HG03103 (cell line): Measurements from ENCODE around the gene ZNF597.

Experiments
- ATAC-seq: cut with Tn5 transposase; IDR thresholded peaks from one replicate; pipeline ENCODE4 v1.9.1; 2021; ENCODE audit warnings: low read depth; ENCODE audit not compliant: unreplicated experiment

ZNF597 gene, protein sequence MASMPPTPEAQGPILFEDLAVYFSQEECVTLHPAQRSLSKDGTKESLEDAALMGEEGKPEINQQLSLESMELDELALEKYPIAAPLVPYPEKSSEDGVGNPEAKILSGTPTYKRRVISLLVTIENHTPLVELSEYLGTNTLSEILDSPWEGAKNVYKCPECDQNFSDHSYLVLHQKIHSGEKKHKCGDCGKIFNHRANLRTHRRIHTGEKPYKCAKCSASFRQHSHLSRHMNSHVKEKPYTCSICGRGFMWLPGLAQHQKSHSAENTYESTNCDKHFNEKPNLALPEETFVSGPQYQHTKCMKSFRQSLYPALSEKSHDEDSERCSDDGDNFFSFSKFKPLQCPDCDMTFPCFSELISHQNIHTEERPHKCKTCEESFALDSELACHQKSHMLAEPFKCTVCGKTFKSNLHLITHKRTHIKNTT

DNA sequence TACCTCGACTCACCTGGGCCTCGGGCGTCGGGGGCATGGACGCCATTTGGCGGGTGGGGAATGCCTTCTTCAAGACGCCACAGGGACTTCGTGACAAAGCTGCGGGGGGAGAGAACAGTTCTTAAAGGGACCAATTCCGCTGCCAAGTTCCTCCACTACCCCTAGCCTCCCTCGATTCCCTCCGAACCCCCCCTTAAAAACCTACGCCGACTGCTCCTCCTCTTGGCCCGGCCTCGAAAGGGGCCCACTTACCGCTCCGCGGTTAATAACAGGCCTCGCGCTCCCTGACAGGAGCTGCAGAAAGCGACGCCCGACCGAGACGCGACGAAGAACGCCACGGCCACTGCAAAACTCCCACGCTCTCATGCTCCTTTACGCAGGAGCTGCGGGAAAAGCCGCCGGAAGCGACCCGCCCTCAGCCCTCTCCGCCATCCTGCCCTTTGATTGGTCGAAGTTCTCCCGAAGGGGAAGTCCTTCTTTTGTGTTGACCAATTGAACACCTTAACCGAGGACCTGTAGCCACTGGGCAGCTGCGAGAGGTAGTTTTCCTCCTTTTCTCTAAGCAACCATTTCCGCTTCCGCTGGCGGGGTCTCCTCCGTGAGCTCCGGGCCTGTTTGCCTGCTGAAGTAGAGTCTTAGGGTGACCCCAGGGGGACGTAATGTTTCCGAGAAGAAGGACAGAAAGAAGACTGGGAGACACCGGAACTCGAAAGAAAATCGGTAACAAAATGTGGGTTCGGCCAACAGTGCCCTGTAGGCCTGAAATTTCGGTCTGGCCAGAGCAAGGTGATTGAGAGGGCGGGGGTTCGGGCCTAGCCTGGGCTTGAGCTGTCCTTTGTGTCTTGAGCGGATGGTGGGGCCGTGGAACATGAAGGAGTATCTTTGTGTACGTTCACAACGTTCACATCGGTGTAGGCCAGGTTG is at the start of gene ZNF597, which contains the start of gene NAA60:
TSS of gene ZNF597 (minus strand) at position 397 of the 924 bp plus-strand sequence. CDS start at position 46, 351 bp downstream.
TSS of gene NAA60 (plus strand) at position 573 of the 924 bp plus-strand sequence. CDS start 32,548 bp downstream, outside the sequence.
- peak; percentile 61 for ATAC-seq

DNA sequence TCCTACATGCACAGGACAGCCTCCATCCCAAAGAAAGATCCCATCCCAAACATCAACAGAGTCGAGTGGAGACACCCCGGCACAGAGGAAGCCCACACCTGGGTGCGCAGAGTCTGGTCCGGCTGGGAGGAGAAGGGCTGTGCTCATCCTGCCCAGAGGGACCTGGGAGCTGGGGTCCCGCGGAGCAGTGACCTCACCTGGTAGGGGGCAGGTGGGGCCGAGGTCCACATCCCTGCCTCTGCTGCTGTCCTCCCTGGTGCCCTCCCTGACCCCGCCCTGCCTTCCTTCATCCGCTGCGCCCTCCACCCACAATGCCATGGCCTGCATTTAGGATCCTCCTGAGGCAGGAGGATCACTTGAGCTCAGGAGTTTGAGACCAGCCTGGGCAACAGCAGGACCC is 49.1 kb upstream of the ZNF597 start:
- no peak for ATAC-seq

DNA sequence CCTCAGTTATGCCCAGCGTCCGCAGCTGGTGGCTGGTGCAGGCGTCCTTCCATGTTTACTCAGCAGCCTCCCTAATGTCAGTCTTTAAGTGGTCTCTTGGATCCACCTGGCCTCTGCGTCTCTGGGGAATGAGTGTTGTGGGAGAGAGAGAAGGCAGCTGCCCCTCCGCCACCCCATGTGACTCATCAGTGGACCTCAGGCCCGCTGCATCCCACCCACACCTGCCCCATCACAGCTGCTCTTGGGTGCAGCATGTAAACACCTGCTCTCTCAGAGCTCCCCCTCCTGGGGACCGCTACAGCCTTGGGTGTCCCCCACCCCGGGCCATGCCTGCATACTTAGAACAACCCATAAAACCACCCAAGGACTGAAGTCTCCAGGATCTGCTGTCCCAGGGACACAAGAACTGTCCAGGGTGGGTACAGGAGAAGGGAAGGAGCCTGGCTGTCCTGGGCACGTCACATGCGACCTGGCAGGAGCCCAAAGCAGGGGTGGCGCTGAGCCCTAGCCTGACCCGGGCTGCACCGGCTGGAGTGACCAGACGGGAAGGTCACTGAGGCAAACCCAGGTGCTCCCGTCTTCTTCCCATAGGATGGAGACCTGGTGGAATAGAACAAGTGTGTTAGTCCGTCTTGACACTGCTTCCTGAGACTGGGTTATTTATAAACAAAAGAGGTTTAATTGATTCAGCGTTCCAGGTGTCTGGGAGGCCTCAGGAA is 47.8 kb upstream of the ZNF597 start:
- no peak for ATAC-seq

DNA sequence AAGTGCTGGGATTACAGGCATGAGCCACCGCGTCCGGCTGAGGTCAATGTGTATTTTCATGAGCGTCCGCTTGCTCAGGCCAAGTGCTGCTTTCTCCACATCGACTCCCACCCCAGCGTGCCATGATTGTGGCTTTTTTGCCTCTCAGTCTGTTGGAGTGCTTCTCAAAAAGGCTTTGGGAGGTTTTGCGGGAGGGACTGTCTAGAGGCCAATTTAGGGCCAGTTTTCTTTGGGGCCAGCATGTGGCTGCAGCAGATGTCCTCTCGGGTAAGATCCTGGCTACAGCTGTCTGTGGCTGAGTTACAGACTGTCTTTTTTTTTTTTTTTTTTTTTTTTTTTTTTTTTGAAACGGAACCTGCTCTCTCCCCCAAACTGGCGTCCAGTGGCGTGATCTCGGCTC is 45.5 kb upstream of the ZNF597 start:
- no peak for ATAC-seq

DNA sequence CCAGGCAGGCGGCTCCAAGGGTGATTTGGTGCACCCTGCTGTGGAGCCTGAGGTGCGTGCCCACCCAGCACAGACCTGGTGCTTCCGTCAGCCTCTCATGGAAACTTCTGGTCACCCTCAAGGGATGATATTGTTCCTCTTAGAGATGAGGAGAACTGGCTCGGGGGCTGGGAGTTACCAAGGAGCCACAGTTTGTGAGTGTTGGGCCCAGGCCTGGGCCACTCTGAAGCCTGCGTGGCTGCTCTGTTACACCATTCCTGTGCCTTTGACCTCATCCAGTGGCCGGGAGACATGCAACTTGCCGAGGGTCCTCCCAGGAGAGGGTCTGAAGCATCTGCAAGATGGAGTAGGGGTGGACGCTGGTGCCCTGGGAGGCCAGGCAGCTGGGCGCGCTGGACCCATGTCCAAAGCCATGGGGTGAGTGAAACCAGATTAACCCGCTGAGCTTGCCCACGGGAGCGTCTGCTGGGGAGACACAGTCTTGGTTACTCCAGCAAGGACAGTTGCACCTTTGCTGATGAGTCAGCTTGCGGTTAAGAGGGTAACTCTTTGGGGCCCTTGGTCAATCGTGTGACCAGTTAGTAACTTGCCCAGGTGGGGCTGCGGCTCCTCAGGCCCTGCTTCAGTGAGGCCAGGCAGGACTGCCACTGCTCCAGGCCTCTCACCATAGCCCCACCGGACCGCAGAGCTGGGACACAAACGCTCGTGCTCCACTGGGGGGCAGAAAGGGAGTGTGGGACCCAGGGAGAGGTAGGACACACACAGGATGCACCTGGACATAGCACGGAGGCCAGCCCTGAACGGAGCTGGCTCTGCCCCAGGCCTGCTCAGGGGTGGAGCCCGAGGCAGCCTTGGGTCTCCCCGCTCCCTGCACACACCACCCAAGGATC is 44.5 kb upstream of the ZNF597 start:
- ATAC-seq: no peak

DNA sequence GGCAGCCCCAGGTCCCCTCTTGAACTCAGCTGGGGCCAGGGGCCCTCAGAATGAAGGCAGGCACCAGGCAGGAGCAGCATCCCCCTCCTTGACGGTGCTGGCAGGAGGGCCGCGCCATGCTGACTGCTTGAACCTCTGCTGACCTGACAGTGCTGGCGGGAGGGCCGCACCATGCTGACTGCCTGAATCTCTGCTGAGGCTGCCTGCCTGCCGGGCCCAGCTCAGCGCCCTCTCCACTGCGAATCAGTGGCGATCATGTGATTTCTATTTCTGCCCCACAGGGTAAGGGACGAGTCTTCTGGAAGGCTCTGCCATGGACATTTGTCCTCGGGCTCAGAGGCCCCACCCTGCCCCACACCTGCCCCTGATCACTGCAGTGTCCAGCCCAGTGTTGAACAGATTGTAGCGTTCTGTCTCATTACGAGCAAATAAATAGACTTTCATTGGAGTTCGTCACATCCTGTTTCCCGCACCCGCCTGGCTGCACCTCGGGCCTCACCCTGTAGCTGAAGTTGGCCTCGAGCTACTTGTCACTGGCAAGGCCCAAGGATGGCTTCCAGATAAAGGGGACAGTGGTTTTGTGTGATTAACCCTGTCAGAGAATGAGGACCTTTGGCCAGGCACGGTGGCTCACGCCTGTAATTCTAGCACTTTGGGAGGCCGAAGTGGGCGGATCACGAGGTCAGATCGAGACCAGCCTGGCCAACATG is 43.4 kb upstream of the ZNF597 start:
- ATAC-seq: no peak

DNA sequence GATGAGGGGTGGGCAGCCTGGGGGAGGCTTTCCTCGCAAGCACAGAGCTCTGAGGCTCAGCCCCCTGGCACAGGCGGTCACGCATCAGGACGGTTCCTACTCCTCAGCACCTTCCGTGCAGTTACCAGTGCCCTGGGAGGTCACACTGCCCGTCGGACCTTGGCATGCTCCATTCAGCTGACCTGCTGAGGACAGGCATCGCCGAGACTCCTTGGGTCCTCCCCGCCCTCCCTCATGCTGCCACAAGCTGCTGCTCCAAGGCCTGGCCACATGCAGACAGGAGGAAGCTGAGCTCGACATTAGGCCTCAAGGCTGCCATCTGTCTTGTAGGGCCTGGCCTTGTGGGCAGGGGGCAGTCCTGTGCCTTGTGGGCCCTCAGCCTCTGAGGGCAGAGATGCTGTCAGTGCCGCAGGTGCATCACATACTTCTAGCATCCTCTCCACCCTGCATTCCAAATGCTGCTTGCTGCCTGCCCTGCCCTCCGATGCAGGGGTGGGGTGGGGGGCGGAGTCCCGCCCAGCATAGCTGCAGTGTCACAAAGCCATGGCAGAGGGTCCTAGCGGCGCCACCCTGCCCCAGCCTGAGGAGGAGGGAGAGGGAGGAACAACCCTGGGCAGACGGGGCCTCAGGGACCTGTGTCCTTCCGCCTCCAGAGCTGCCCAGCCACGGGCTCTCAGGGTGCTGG is 42.7 kb upstream of the ZNF597 start:
- ATAC-seq: no peak

DNA sequence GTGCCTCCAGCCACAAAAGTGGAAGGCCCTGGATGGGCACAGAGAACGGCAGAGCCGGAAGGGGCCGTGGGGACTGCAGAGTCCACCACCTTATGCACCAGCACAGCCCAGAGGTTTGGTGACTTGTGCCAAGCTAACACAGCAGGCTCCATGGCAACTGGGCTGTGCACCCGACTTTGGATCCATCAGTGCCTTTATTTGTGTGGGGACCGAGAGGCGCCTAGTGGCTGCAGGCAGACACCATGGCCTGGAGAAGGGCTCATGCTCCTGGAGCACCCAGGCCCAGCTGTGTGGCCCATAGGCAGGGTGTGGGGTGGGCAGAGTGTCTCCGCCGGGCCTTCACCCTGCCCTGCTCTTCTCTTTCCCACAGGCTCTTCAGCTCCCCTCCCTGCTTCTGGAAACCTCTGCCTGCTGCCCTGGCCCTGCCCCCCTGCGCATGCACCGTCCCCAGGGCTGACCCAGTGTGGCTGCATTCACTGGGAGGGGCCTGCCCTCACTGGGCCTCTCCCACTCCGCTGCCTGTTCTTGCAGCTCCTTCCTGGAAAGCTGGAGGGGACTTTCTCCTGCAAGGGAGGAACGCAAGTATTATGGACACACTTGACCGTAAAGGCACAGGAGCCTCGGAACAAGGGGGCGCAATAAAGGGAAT is 41.9 kb upstream of the ZNF597 start:
- no peak for ATAC-seq

DNA sequence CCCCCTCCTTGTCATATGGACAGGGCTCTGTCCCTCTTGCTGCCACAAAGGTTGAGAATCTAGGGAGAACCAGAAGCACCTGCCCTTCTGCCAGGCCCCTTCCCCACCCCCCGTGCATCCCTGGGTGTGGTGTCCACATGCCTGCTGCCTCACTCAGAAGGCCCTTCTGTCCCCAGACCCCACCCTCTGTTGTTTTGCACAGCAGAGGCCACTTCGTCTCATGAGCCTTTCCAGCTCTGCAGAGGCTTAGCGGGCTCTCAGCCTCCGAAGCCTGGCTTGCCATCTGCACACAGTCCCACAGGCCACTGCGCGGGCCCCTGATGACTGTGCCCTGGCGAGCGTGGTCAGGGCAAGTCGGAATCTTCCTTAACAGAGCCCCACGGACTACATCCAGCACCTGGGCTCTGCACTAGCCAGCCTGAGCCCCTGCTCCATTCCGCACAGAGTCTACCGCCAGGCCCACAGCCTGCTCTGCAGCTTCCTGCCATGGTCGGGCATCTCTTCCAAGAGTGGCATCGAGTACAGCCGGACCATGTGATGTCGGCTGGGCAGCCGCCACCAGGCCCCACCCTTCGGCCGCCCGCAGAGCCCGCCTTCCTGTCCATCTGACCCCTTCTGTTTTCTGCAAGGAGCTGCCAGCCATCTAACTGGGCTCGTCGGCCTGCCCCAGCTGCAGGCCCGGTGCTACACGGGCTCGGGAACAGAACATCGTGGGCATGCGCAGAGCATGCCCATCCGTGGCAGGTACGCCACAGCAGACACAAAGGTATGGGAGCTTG is 41.2 kb upstream of the ZNF597 start:
- ATAC-seq: no peak

DNA sequence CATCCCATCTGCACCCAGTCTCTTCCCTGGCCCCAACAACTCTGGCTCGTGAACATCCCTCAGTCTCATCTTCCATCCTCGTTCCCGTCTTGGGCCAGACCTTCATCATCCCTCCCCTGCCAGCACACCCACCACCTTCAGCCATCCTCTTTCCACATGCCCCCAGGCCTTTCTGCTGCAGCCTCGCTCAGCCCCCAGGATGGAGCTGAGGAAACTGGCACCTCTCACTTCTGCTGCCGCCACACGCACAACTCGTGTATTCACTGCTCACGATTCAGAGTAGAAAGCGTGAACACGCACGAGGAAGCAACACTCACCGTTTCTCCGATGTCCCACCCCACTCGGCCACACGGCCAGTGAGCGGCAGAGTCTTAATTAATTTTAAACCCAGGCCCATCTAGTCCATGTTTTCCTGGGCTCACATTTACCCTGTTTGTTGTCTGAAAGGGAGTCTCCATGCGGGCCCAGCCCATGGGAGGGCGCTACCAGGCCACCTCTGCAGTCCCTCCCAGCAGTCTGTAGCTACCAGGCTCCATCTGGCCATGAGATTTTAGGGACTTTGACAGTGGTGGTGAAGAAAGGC is 39.4 kb upstream of the ZNF597 start:
- ATAC-seq: no peak

DNA sequence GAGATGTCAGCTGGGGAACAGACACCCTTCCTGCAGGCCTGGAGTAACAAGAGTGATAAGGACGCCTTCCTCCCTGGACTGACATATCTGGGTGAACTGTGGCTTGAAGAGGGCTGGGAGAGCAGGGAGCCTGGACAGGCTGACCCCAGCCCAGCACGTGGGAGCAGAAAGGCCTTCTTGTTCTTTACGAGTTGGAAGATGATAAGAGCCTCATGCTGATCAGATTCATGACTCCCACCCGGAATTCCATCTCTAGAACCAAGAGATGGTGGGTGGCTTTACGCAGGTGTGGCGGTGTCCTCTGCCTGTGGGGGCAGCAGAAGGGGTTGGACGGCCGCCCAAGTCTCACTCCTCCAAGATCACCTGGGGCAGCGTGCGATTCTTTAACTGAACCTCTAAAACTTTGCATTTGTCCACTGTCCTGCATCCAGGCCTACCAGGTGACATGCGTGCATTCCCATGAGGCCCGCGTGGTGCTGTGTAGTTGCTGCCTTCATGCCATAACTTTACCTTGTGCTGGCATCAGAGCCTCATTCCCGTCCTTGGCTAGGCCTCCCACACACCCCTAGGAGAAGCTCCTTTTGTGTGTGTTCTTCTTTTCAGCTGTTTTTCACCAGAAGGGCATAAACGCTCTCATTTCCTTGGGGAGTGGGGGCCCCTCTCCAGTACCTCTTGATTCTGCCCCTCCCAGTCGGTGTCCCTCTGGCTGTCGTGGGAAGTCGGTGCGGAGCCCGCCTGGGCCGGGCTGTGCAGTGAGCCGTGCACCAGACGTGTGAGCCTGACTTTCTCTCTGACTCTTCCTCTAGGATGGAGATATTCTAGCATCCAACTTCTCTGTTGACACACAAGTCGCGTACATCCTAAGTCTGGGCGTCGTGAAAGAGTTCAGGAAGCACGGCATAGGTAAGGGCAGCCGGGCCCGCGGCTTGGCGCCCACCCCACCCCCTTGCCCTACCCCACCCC is 38.7 kb upstream of the ZNF597 start:
- ATAC-seq: no peak

DNA sequence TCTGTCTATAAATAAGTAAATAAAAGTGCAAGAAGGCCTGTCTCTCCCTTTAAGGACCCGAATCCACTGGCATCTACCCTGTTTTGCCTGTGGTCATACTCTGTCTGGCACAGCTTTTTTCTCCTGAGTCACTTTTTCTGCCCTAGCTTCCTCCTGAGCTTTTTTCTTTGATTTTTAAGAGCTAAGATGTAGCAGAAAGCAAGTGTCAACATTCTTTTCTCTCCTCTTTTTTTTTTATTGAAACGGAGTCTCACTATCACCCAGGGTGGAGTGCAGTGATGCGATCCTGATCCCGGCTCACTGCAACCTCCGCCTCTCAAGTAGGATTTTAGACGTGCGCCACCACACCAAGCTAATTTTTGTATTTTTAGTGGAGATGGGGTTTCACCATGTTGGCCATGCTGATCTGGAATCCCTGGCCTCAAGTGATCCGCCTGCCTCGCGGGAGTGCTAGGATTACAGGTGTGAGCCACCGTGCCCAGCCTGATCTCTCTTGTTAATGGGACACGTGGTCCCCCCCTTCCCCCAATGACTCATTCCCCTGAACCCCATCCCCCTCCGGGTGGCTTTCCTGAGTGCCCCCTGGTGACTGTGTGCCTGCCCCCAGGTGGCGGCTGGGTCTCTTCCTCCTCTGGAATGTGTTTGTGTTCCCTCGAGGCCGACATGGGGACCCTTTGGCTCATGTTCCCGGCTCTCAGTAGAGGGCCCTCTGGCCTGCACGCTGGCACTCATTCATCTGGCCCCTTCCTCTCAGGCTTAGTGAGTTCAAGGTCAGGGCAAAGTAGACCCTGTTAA is 37.8 kb upstream of the ZNF597 start:
- ATAC-seq: no peak

DNA sequence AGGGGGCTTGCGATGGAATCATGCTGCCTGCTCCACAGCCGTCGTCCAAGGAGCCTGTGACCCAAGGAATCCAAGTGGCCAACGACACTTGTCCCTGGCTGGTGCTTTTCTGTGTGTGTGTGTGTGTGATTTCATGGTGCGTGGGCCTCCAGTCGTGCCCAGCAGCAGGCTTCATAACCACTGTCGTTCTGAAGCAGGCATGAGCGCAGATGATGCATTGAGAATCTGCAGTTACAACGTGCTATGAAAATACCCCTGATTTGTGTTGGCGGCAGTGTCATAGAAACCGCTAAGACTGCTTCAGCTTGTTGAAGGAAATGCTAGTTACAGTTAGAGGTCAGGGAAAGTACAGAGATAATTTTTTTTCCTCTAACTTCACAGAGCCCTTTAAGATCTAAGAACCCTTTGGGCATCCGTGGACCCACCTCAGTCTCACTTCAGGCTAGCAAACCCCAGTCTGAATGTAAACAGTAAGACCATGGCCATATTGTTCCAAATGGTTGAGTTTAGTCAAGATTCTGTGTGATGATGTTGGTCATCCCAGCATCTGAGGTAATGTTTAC is 36.4 kb upstream of the ZNF597 start:
- ATAC-seq: no peak

DNA sequence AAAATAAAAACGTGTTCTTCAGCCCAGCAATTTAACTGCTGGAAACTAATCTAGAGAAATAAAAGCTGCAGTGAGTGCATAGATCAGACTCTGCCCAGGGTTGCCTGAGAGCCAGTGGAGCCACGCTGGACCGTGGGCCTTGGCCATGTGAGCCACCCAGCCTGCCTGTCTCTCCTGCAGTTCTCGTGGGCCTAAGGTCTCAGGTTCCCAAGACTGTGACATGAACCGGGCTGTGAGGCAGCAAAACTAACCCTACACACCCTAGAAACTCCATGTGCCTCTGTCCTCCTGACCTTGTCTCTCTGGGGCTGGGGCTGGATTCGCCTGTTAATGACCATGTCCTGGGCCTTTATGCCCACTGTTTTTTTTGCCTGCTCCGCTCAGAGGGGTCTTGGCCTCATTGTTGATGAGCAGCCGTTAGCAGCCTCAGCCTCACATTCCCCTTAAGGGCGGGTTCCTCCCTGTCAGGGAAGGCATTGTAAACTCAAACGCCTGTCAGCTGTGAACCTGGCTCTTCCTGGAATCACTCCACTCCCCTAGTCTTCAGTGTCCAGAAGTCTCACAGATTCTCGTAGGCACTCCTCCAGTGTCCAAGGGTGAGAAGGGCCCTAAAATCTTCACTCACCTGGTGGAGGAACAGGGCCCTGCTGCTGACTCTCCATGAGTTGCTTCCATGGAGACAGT is 35.1 kb upstream of the ZNF597 start:
- no peak for ATAC-seq
